Effector memory CD4-positive, alpha-beta T cell (primary cell): ENCODE measurements around the gene TRIM54.

Source experiments
- DNase-seq, 3 donors: peaks; one replicate each; pipeline ENCODE4 v3.0.0-alpha.2; 2020
- H3K27ac ChIP-seq: 2 replicates; pipeline ENCODE4 v1.7.0; 2013; ENCODE audit warnings: mild to moderate bottlenecking, low read length, moderate library complexity; ENCODE audit not compliant: insufficient read depth, poor library complexity, severe bottlenecking
- H3K27me3 ChIP-seq: replicated peaks from 2 replicates; pipeline ENCODE4 v1.7.0; 2013; ENCODE audit warnings: mild to moderate bottlenecking, low read length; ENCODE audit not compliant: insufficient read depth, control insufficient read depth, poor library complexity, severe bottlenecking
- H3K36me3 ChIP-seq: 2 replicates; pipeline ENCODE4 v1.7.0; 2013; ENCODE audit warnings: mild to moderate bottlenecking, low read length, moderate library complexity; ENCODE audit not compliant: control insufficient read depth, insufficient read depth
- H3K4me1 ChIP-seq: 2 replicates; pipeline ENCODE4 v1.7.0; 2013; ENCODE audit warnings: low read length, mild to moderate bottlenecking; ENCODE audit not compliant: control insufficient read depth, insufficient read depth, poor library complexity, severe bottlenecking
- H3K4me3 ChIP-seq: 2 replicates; pipeline ENCODE4 v1.7.0; 2013; ENCODE audit warnings: low read length, low read depth, mild to moderate bottlenecking; ENCODE audit not compliant: insufficient read depth, poor library complexity, severe bottlenecking
- H3K9me3 ChIP-seq: 2 replicates; pipeline ENCODE4 v1.7.0; 2013; ENCODE audit warnings: mild to moderate bottlenecking, low read length, moderate library complexity; ENCODE audit not compliant: control insufficient read depth

TRIM54 gene

DNA sequence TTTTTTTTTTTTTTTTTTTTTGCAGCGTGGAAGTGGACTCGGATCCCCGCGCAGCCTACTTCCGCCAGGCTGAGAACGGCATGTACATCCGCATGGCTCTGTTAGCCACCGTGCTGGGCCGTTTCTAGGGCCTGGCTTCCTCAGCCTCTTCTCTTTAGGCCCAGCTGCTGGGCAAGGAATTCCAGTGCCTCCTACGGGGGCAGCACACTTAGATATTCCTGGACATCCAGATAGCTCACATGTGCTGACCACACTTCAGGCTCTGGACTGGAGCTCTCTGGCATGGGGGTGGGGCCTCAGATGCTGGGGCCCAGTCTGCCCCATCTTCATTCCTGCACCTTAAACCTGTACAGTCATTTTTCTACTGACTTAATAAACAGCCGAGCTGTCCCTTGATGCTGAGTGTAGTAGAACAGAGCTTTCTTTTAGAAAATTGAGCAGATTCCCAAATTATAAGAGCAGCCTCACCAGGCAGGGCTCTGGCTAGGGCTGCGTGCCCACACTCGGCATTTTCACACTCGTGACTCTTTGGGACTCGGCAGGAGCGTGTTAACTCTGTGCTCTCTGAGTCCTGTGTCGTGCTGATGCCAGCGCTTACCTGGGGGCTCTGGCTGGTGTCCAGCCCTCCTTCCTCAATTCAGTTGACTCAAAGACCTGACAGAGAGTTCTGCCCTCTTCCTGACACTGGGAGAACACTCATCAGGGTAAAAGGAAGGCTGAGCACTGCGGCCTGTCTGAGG is 38.7 kb upstream of the TRIM54 start:
- Histone ChIP-seq H3K4me1 (no peaks in the 10 kb centered on the region), H3K27me3 (no peaks in the 10 kb centered on the region), H3K36me3 (peaks cover 49% of the 10 kb centered on the region), H3K27ac (no peak overlapping the region), H3K4me3 (no peak overlapping the region), H3K9me3 (no peaks in the 10 kb centered on the region)
- no peak for DNase-seq

DNA sequence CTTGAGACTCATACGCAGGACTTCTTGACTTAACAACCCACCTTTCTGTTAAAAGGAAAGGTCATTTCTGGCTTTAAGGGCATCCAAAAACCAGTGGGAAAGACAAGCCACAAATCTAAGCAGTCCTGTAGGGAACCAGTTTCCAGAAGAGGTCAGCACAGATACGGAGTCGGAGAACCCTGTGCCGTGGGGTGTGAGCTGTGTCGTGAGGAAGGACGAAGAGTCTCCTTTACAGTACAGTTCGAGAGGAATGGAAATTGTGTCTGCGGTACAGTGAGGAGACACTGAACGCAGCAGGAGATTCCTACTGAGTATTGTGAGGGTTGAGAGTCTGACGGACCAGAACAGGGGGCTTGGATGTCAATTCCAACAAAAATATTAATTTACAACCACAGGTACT is 37.1 kb upstream of the TRIM54 start:
- Histone ChIP-seq H3K27me3 (no peaks in the 10 kb centered on the region), H3K27ac (no peak overlapping the region), H3K4me3 (no peak overlapping the region), H3K36me3 (peaks cover 36% of the 10 kb centered on the region), H3K4me1 (no peaks in the 10 kb centered on the region), H3K9me3 (no peaks in the 10 kb centered on the region)
- no peak for DNase-seq

DNA sequence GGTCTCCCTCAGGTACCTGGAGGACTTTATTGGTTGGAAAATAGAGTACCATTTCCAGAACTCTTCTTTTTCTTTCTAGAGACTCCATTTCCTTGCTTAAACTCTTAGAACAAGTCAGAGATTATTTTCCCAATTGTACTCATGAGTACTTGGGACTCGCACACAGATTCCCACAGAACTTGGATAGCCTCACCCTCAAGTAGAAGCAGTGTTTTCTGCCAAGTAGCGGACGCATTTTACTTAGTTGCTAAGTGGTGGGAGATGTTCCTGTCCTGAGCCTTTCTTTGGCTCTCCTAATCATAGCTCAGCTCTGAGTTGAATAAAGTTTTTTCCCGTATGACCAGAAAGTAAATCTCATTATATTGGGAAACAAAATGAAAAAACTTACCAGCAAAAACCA is 36.6 kb upstream of the TRIM54 start:
- H3K4me3 ChIP-seq, result no peak overlapping the region
- no peak overlapping the region for H3K27ac ChIP-seq
- peaks cover 31% of the 10 kb centered on the region for H3K36me3 ChIP-seq
- no peak for DNase-seq
- peaks cover 2% of the 10 kb centered on the region for H3K27me3 ChIP-seq
- no peaks in the 10 kb centered on the region for H3K9me3 ChIP-seq
- no peaks in the 10 kb centered on the region for H3K4me1 ChIP-seq

DNA sequence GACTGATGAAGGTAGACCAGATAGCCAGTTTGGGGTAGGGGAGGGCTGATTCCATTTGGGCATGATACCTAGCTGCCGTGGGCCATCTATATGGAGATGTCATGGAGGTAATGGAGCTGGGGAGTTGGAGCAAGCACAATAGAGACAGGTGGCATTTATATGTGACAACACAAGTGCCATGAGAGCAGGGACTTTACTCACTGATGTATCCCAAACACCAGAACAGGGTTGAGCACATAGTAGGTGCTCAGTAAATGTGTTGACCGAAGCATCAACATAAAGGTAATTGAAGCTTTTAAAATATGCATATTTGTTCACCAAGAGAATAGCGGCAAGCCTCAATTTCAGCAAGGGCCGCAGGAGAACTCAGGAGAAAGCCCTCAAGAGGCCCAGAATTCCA is 34.3 kb upstream of the TRIM54 start:
- Histone ChIP-seq H3K27me3 (peaks cover 9% of the 10 kb centered on the region), H3K4me3 (no peak overlapping the region), H3K9me3 (no peaks in the 10 kb centered on the region), H3K27ac (no peak overlapping the region), H3K4me1 (no peaks in the 10 kb centered on the region), H3K36me3 (peaks cover 12% of the 10 kb centered on the region)
- no peak for DNase-seq

DNA sequence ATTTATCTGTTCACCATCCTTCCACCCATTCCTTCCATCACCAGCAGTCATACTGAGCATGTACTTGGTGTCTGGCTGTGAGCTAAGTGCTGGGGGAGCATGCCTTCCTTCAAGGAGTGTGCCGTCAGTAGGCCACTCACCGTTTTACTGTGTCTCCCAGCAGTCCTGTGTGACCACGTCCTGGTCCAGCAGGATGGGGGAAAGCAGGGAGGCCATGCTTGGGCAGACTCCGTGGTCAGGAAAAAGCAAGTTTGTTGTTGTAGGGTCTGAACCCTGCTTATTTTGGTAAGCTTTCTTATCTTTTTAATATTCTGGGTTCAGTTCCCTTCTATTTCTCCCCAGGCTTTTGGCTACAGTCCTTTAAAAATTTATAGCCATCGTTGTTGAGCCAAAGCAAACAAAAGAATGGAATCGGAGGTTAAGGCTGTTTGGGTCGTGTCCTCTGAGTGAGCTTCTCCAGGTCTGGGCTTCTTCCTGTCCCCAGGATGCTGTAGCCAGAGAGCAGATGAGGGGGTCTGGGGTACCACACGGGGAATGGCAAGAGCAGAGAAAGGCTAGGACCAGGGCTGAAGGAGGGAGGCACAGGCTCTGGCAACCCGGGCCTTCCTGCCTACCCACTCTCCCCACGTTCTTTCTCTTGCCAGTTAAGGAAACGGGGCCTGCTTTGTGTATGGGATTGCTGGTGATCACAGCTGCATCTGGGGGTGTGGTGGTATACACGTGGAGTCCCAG is 32.9 kb upstream of the TRIM54 start:
- Histone ChIP-seq H3K4me3 (no peak overlapping the region), H3K27me3 (peaks cover 9% of the 10 kb centered on the region), H3K36me3 (no peaks in the 10 kb centered on the region), H3K4me1 (no peaks in the 10 kb centered on the region), H3K9me3 (no peaks in the 10 kb centered on the region), H3K27ac (no peak overlapping the region)
- no peak for DNase-seq

DNA sequence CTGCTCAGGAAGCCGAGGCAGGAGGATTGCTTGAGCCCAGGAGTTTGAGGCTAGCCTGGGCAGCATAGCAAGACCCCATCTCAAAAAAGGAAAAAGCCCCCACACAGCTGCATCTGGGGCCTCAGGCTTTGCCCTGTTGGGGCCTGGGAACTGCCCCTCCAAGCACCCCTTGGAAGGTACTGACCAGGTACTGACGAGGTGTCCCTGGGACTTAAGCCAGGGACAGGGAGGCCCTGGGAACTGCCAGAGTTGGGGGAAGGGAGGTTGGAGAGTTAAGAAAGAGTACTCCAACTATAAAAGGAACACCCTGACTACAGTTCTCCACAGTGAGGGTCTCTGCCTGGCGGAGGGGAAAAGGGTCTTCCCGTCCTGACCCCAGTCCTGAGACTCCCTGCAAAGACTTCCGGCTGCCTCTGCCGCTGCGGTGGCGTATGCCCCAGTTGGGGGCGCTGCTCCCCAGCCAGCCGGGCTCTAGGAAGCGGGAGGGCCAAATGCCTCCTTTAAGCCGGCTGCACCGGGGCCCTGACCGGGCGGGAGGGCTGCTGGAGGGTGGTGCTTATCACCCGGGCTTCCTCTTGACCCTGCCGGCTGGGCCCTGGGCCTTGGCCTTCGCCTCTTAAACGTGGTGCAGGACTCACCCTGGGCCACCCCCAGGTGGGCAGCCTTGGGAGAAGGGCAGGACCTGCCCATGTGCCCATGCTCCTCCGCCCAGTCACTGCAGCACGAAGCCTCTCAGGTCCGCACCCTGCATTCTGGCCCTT is 32.2 kb upstream of the TRIM54 start:
- H3K36me3 ChIP-seq, result no peaks in the 10 kb centered on the region
- no peaks in the 10 kb centered on the region for H3K4me1 ChIP-seq
- H3K9me3 ChIP-seq, result no peaks in the 10 kb centered on the region
- H3K27ac ChIP-seq, result no peak overlapping the region
- H3K4me3 ChIP-seq, result no peak overlapping the region
- peaks cover 9% of the 10 kb centered on the region for H3K27me3 ChIP-seq
- peak in 1 of 3 donors; percentile 8 for DNase-seq

DNA sequence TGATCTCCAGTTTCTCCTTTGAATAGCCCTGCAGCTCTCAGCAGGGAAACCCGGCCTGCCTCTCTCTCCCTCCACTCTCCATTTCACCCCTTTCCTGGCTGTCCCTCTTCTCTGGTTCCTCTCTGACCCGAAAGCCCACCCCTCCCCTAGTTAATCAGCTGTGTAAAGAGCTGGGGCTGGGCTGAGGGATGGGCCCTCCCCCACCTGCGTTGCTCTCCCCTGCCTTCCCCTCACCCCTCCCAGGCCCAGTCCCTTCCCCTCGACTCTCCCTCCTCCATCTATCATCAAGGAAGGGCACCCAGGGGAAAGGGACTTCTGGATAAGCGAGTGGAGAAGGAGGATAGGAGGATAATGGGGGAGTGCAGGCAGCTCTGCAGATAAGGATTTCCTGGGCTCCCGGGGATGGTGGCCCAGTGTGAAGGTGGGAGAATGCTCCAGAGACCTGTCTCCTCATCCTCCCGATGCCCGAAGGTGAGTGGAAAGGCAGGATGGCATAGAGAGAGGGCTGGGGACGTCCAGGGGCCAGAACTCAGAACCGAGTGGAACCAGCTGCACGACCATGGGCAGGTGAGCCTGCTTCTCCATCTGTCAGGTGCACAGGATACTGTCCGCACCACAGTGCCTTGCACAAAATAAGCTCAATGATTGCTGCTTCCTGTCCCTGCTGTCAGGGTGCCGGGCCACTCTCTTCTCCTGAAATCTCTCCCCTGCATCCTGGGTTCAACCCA is 31.4 kb upstream of the TRIM54 start:
- H3K27ac ChIP-seq, result no peak overlapping the region

DNA sequence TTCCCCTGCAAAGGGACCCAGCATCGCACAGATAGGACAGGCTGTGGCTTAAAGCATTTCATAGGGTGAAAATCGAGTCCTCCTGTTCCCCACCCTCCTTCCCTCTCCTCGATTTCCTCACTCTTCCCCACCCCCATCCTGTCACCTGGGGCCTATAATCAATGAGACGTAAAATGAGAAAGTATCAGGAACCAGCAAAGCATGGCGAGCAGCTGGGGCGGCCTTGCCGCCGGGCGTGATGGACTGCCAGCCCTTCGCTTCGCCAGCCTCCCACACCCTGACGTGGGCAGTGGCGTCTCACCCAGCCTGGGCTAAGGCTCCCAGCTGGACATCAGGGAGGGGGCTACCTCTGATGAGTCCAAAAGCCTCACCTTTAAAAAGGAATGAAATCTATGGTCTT is 30.5 kb upstream of the TRIM54 start:
- no peak overlapping the region for H3K4me3 ChIP-seq
- no peaks in the 10 kb centered on the region for H3K9me3 ChIP-seq
- no peak for DNase-seq
- H3K4me1 ChIP-seq, result no peaks in the 10 kb centered on the region
- H3K27me3 ChIP-seq, result peaks cover 9% of the 10 kb centered on the region
- H3K27ac ChIP-seq, result no peak overlapping the region
- no peaks in the 10 kb centered on the region for H3K36me3 ChIP-seq

More for the DNA sequence above, 31.4 kb upstream of the TRIM54 start:
- H3K4me1 ChIP-seq, result no peaks in the 10 kb centered on the region
- DNase-seq, result no peak
- H3K9me3 ChIP-seq, result no peaks in the 10 kb centered on the region
- peaks cover 9% of the 10 kb centered on the region for H3K27me3 ChIP-seq
- no peaks in the 10 kb centered on the region for H3K36me3 ChIP-seq
- H3K4me3 ChIP-seq, result no peak overlapping the region

DNA sequence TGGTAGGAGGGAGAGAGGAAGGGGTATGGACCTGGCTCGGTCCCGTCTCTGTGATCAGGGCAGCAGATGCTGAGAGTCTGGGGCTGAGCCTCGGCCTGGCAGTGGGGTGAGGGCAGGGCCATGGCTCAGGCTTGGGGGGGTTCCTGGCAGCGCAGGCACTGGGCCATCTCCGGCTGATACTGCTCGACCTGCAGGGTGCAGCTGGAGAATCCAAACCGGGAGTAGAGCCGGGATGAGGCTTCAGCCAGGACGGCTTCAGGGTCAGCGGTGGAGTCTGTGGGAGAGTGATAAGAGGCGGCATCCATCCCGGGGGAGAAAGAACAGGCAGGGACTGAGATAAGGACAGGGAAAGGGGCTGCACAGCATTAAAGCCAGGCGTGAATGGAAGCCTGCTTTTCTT is 27.0 kb upstream of the TRIM54 start:
- no peaks in the 10 kb centered on the region for H3K36me3 ChIP-seq
- H3K4me3 ChIP-seq, result no peak overlapping the region
- H3K27ac ChIP-seq, result no peak overlapping the region
- peaks cover 13% of the 10 kb centered on the region for H3K27me3 ChIP-seq
- no peak for DNase-seq
- H3K9me3 ChIP-seq, result no peaks in the 10 kb centered on the region
- H3K4me1 ChIP-seq, result no peaks in the 10 kb centered on the region
